Liver (tissue), 9 donors: ENCODE results near the gene MMP13. TPM values are rescaled to one million over a fixed set of nuclear protein-coding genes. Genes with fewer than 3 reads are reported as not detected.

Experiments used
- DNase-seq: peaks from one replicate; pipeline ENCODE4 v3.0.0-alpha.2; 2017; ENCODE audit warnings: low spot score
- H3K27ac ChIP-seq, 2 donors: one replicate each; pipeline ENCODE4 v1.7.0; 2013; ENCODE audit warnings: inconsistent platforms in 2 of 2, low read length in 2 of 2, control low read depth in 1 of 2, low read depth in 1 of 2, mild to moderate bottlenecking in 1 of 2
- H3K27me3 ChIP-seq, 4 donors: one replicate each; pipeline versions ENCODE4 v1.6.1 to v1.7.0; 2013; ENCODE audit warnings: low read length in 3 of 4, inconsistent platforms in 1 of 4, mild to moderate bottlenecking in 1 of 4, moderate library complexity in 1 of 4; ENCODE audit not compliant: control insufficient read depth in 4 of 4, insufficient read depth in 4 of 4
- H3K36me3 ChIP-seq, 4 donors: one replicate each; pipeline versions ENCODE4 v1.6.1 to v1.7.0; 2013; ENCODE audit warnings: low read length in 3 of 4, mild to moderate bottlenecking in 3 of 4, low read depth in 1 of 4, moderate library complexity in 1 of 4; ENCODE audit not compliant: control insufficient read depth in 4 of 4, insufficient read depth in 3 of 4
- H3K4me1 ChIP-seq, 4 donors: one replicate each; pipeline versions ENCODE4 v1.6.1 to v1.7.0; 2013; ENCODE audit warnings: low read length in 3 of 4, mild to moderate bottlenecking in 3 of 4, moderate library complexity in 1 of 4; ENCODE audit not compliant: control insufficient read depth in 4 of 4, insufficient read depth in 4 of 4
- H3K4me3 ChIP-seq, 3 donors: one replicate each; pipeline versions ENCODE4 v1.6.1 to v1.7.0; 2013; ENCODE audit warnings: low read length in 3 of 3, control low read depth in 1 of 3, low read depth in 1 of 3, mild to moderate bottlenecking in 1 of 3
- H3K9ac ChIP-seq, 2 donors: one replicate each; pipeline ENCODE4 v1.7.0; 2013; ENCODE audit warnings: low read length in 2 of 2, mild to moderate bottlenecking in 2 of 2, moderate library complexity in 2 of 2, control low read depth in 1 of 2, low read depth in 1 of 2
- H3K9me3 ChIP-seq, 4 donors: one replicate each; pipeline versions ENCODE4 v1.6.1 to v1.7.0; 2013; ENCODE audit warnings: low read length in 3 of 4; ENCODE audit not compliant: control insufficient read depth in 4 of 4
- FOXA1 ChIP-seq: IDR thresholded peaks from 2 replicates; pipeline ENCODE4 v1.6.1; 2016; ENCODE audit warnings: antibody characterized with exemption
- FOXA2 ChIP-seq: IDR thresholded peaks from 2 replicates; pipeline ENCODE4 v1.6.1; 2016; ENCODE audit warnings: antibody characterized with exemption
- GABPA ChIP-seq, 2 donors: IDR thresholded peaks in 1 of 2; conservative IDR thresholded peaks in 1 of 2; 2 replicates each; pipeline ENCODE4 v1.6.1; 2016; ENCODE audit warnings: antibody characterized with exemption in 2 of 2, mild to moderate bottlenecking in 1 of 2, moderate library complexity in 1 of 2
- HNF4A ChIP-seq, 2 donors: conservative IDR thresholded peaks; 2 replicates each; pipeline ENCODE4 v1.6.1; 2016; ENCODE audit warnings: antibody characterized with exemption in 2 of 2, mild to moderate bottlenecking in 2 of 2
- HNF4G ChIP-seq: IDR thresholded peaks from 2 replicates; pipeline ENCODE4 v1.6.1; 2016; ENCODE audit warnings: antibody characterized with exemption
- NR2F2 ChIP-seq: IDR thresholded peaks from 2 replicates; pipeline ENCODE4 v1.6.1; 2016; ENCODE audit warnings: antibody characterized with exemption
- RAD21 ChIP-seq, 2 donors: IDR thresholded peaks; 2 replicates each; pipeline ENCODE4 v1.6.1; 2016; ENCODE audit warnings: antibody characterized with exemption in 2 of 2, mild to moderate bottlenecking in 2 of 2
- SP1 ChIP-seq: IDR thresholded peaks from 2 replicates; pipeline ENCODE4 v1.6.1; 2018; ENCODE audit warnings: antibody characterized with exemption, mild to moderate bottlenecking
- YY1 ChIP-seq: IDR thresholded peaks from 2 replicates; pipeline ENCODE4 v1.6.1; 2016; ENCODE audit warnings: antibody characterized with exemption, mild to moderate bottlenecking
- WGBS: extraction: QIAGEN DNeasy Blood & Tissue Kit; methylation state at CpG from one replicate; pipeline ENCODE4 v1.1.7; 2013; 5-methylcytosine and 5-hydroxymethylcytosine counted together
- polyA plus RNA-seq, 2 donors: library from polyadenylated mRNA; stranded (reverse) in 1 of 2; unstranded in 1 of 2; fragments of 200-250 nt in 1 of 2; fragments of >200 nt in 1 of 2; fragmentation: Nextera tagmentation in 1 of 2; extraction: Ambion mirVana in 1 of 2; gene quantifications; one replicate each; pipeline versions ENCODE4 v1.2.1 to v1.2.3, GENCODE V29; 2013 to 2015
- total RNA-seq, 2 donors: library from RNA; depleted of rRNA; stranded (reverse); fragments of >200 nt; gene quantifications; one replicate each; pipeline ENCODE4 v1.2.3, GENCODE V29; 2014
- TF ChIP-seq, protein P1 (sequence below): fragments of 150-350 bp; IDR thresholded peaks from 2 replicates; pipeline ENCODE4 v1.5.1; 2017; ENCODE audit warnings: improper control_type of control experiment, low read depth, low read length; ENCODE audit not compliant: missing input control
- TF ChIP-seq, protein P2 (sequence below): IDR thresholded peaks from 2 replicates; pipeline ENCODE4 v1.6.1; 2016; ENCODE audit warnings: antibody characterized with exemption
- TF ChIP-seq, protein P3 (sequence below): IDR thresholded peaks from 2 replicates; pipeline ENCODE4 v1.6.1; 2016; ENCODE audit warnings: antibody characterized with exemption
- TF ChIP-seq, protein P4 (sequence below): IDR thresholded peaks from 2 replicates; pipeline ENCODE4 v1.6.1; 2016; ENCODE audit warnings: antibody characterized with exemption
- TF ChIP-seq, protein P5 (sequence below): IDR thresholded peaks from 2 replicates; pipeline ENCODE4 v1.6.1; 2016; ENCODE audit warnings: antibody characterized with exemption, mild to moderate bottlenecking
- donor health status: healthy.
- donor health status: healthy.
- donor health status: healthy.
- donor health status: healthy.
- donor health status: healthy.

The MMP13 gene
- total and polyA plus RNA-seq, 4 donors = not detected

DNA sequence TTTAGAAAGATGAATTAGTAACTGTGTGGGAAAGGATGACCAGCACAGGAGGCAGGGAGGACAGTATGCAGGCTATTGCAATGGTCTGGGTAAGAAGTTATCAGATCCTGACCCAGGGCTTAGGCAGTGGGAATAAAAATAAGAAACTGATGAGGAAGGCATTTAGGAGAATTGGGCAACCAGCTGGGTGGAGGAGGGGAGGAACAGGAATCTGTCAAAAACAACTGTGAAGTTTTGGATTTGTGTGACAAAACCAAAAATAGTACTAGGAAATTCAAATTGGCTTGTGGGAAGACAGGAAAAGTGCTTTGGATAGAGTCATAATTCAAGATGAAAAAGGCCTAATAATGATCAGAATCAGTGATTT is 27.9 kb downstream of the MMP13 start:
- TF ChIP-seq, protein P1, sequence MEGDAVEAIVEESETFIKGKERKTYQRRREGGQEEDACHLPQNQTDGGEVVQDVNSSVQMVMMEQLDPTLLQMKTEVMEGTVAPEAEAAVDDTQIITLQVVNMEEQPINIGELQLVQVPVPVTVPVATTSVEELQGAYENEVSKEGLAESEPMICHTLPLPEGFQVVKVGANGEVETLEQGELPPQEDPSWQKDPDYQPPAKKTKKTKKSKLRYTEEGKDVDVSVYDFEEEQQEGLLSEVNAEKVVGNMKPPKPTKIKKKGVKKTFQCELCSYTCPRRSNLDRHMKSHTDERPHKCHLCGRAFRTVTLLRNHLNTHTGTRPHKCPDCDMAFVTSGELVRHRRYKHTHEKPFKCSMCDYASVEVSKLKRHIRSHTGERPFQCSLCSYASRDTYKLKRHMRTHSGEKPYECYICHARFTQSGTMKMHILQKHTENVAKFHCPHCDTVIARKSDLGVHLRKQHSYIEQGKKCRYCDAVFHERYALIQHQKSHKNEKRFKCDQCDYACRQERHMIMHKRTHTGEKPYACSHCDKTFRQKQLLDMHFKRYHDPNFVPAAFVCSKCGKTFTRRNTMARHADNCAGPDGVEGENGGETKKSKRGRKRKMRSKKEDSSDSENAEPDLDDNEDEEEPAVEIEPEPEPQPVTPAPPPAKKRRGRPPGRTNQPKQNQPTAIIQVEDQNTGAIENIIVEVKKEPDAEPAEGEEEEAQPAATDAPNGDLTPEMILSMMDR = no peak
- TF ChIP-seq YY1 = no peak
- TF ChIP-seq, protein P2, sequence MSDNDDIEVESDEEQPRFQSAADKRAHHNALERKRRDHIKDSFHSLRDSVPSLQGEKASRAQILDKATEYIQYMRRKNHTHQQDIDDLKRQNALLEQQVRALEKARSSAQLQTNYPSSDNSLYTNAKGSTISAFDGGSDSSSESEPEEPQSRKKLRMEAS = no peak
- no peak for TF ChIP-seq RAD21 (IDR thresholded peaks at IDR 0.05)
- TF ChIP-seq HNF4A (conservative IDR thresholded peaks at IDR 0.05) = no peak
- no peak for TF ChIP-seq NR2F2
- TF ChIP-seq, protein P3, sequence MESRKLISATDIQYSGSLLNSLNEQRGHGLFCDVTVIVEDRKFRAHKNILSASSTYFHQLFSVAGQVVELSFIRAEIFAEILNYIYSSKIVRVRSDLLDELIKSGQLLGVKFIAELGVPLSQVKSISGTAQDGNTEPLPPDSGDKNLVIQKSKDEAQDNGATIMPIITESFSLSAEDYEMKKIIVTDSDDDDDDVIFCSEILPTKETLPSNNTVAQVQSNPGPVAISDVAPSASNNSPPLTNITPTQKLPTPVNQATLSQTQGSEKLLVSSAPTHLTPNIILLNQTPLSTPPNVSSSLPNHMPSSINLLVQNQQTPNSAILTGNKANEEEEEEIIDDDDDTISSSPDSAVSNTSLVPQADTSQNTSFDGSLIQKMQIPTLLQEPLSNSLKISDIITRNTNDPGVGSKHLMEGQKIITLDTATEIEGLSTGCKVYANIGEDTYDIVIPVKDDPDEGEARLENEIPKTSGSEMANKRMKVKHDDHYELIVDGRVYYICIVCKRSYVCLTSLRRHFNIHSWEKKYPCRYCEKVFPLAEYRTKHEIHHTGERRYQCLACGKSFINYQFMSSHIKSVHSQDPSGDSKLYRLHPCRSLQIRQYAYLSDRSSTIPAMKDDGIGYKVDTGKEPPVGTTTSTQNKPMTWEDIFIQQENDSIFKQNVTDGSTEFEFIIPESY = no peak
- no peak for TF ChIP-seq HNF4G
- TF ChIP-seq, protein P4, sequence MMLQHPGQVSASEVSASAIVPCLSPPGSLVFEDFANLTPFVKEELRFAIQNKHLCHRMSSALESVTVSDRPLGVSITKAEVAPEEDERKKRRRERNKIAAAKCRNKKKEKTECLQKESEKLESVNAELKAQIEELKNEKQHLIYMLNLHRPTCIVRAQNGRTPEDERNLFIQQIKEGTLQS = no peak
- TF ChIP-seq GABPA (IDR thresholded peaks at IDR 0.05 in 1 of 2, conservative IDR thresholded peaks at IDR 0.05 in 1 of 2) = no peak
- TF ChIP-seq FOXA1 = no peak
- no peak for TF ChIP-seq FOXA2
- TF ChIP-seq, protein P5, sequence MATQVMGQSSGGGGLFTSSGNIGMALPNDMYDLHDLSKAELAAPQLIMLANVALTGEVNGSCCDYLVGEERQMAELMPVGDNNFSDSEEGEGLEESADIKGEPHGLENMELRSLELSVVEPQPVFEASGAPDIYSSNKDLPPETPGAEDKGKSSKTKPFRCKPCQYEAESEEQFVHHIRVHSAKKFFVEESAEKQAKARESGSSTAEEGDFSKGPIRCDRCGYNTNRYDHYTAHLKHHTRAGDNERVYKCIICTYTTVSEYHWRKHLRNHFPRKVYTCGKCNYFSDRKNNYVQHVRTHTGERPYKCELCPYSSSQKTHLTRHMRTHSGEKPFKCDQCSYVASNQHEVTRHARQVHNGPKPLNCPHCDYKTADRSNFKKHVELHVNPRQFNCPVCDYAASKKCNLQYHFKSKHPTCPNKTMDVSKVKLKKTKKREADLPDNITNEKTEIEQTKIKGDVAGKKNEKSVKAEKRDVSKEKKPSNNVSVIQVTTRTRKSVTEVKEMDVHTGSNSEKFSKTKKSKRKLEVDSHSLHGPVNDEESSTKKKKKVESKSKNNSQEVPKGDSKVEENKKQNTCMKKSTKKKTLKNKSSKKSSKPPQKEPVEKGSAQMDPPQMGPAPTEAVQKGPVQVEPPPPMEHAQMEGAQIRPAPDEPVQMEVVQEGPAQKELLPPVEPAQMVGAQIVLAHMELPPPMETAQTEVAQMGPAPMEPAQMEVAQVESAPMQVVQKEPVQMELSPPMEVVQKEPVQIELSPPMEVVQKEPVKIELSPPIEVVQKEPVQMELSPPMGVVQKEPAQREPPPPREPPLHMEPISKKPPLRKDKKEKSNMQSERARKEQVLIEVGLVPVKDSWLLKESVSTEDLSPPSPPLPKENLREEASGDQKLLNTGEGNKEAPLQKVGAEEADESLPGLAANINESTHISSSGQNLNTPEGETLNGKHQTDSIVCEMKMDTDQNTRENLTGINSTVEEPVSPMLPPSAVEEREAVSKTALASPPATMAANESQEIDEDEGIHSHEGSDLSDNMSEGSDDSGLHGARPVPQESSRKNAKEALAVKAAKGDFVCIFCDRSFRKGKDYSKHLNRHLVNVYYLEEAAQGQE = no peak
- H3K4me3 ChIP-seq = no peak overlapping the region
- H3K9me3 ChIP-seq = no peaks in the 10 kb centered on the region
- H3K36me3 ChIP-seq = no peaks in the 10 kb centered on the region
- H3K4me1 ChIP-seq = peaks cover 0 to 14% (median 7%) of the 10 kb centered on the region in 4 donors
- no peaks in the 10 kb centered on the region for H3K27me3 ChIP-seq
- DNase-seq = no peak
- H3K9ac ChIP-seq = no peak overlapping the region
- H3K27ac ChIP-seq = no peak overlapping the region

DNA sequence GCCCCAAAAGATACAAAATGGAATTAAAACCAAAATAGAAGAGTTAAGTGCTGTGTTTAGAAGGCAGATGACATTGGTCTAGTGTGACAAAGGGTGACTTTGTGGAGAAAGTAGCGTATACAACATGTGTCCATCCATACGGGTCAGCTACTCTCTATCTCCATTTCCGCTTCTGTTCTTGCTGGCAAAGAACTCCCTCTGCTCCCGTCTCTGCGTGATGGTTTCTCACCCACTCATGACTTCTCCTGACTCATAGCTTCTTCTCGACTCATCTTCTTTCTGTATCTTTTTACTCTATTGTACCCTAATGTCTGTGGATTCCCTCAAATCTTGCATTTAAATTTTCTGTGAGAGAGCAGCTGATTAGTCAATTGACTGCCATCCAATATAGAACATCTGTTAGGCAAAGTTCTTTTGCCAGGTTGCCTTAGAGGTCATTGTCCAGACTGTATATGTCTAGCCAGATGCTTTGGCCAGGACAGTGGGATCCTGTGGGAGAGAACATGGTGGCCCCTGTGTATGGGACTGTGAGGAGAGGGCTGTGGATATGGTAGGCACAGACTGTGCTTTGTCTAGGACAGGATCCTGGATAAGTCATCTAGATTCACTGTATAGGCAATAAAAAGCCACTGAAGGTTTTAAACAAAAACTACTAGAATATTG is 28.4 kb downstream of the MMP13 start:
- 86% methylated on average over 6 of the region's 6 CpGs for WGBS
- H3K4me1 ChIP-seq = peaks cover 0 to 14% (median 7%) of the 10 kb centered on the region in 4 donors
- H3K27me3 ChIP-seq = no peaks in the 10 kb centered on the region
- H3K4me3 ChIP-seq = no peak overlapping the region
- no peak for DNase-seq
- no peak overlapping the region for H3K9ac ChIP-seq
- H3K27ac ChIP-seq = no peak overlapping the region
- no peaks in the 10 kb centered on the region for H3K36me3 ChIP-seq
- no peaks in the 10 kb centered on the region for H3K9me3 ChIP-seq
- no peak for TF ChIP-seq GABPA (IDR thresholded peaks at IDR 0.05 in 1 of 2, conservative IDR thresholded peaks at IDR 0.05 in 1 of 2)
- TF ChIP-seq, protein P3 = no peak
- TF ChIP-seq, protein P1 = no peak
- TF ChIP-seq FOXA2 = no peak
- TF ChIP-seq, protein P5 = no peak
- TF ChIP-seq FOXA1 = no peak
- no peak for TF ChIP-seq SP1
